ENCODE measurements around the gene PKP3.
"Not testable (repeated sequence)": the region's sequence is repeated elsewhere in the genome, so short reads cannot be mapped to it uniquely, and the experiment has no call there.

GRCh38 chr11:410711-411110 lies 16.7 kb downstream of the PKP3 start:
- not testable (repeated sequence) for TF ChIP-seq CTCF (IDR thresholded peaks at IDR 0.05; ENCODE audit: low read depth, low read length); POLR2A (IDR thresholded peaks at IDR 0.05; ENCODE audit: extremely low read depth, insufficient read length); MAX (IDR thresholded peaks at IDR 0.05; ENCODE audit: low read depth, low read length)

Measured in NB4 (cell line).